GM20000 (cell line): ENCODE data around the gene DUSP22.

ENCODE experiments used
- DNase-seq: peaks from one replicate; pipeline ENCODE4 v3.0.0; 2012; ENCODE audit warnings: low spot score
- TF ChIP-seq, protein P1 (sequence below): IDR thresholded peaks from 2 replicates; pipeline ENCODE4 v1.5.1; 2012; ENCODE audit warnings: mild to moderate bottlenecking, control low read depth; ENCODE audit errors: extremely low read depth, missing control alignments

The DUSP22 gene

DNA sequence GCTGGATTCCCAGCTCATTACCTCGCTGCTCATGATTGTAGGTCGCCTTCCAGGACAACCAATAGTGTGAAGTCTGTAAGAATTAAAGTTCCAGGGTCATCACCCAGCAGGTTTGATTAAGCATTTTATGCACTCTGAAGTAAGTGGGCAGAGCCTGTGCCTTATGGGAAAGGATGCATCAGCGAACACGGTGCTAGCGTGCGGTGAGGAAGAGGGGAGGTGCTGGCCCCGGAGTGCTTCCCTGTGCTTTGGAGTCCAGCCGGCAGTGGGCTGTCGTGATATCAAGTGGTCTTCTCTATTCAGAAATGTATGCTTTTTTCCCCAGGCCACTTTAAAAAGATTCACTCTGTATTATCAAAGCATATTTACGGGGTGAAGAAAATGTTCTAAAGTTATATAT, 16.0 kb downstream of the DUSP22 start:
- TF ChIP-seq, protein P1, sequence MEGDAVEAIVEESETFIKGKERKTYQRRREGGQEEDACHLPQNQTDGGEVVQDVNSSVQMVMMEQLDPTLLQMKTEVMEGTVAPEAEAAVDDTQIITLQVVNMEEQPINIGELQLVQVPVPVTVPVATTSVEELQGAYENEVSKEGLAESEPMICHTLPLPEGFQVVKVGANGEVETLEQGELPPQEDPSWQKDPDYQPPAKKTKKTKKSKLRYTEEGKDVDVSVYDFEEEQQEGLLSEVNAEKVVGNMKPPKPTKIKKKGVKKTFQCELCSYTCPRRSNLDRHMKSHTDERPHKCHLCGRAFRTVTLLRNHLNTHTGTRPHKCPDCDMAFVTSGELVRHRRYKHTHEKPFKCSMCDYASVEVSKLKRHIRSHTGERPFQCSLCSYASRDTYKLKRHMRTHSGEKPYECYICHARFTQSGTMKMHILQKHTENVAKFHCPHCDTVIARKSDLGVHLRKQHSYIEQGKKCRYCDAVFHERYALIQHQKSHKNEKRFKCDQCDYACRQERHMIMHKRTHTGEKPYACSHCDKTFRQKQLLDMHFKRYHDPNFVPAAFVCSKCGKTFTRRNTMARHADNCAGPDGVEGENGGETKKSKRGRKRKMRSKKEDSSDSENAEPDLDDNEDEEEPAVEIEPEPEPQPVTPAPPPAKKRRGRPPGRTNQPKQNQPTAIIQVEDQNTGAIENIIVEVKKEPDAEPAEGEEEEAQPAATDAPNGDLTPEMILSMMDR = no peak
- DNase-seq = no peak

DNA sequence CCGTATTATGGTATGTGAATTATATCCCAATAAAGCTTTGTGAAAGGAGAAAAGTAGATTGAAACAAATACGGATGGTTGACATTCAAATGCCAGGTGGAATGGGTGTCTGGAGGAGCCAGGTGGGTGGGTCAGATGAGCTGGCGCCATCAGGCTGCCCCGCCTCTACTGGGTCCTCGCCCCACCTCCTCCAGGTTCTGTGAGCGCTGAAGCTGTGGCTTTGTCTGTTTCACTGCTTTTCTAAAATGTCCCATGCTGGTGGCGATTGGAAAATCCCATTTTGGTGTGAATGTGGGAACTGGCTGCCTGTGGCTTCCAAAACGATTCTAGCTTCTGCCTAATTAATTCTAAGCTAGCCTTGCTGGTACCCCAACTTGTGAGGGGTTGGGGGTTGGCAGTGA, 16.5 kb downstream of the DUSP22 start:
- no peak for DNase-seq
- TF ChIP-seq, protein P1 = no peak

DNA sequence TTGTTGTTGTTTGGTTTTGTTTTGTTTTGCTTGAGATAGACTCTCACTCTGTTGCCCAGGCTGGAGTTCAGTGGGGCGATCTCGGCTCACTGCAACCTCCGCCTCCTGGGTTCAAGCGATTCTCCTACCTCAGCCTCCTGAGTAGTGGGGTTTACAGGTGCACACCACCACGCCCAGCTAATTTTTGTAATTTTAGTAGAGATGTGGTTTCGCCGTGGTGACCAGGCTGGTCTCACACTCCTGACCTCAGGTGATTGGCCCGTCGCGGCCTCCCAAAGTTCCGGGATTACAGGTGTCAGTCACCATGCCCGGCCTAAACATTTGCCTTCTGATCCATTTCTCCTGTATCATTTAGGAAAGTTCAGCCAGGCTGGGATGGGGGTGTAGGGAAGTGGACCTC, 17.7 kb downstream of the DUSP22 start:
- TF ChIP-seq, protein P1 = no peak
- DNase-seq = no peak

DNA sequence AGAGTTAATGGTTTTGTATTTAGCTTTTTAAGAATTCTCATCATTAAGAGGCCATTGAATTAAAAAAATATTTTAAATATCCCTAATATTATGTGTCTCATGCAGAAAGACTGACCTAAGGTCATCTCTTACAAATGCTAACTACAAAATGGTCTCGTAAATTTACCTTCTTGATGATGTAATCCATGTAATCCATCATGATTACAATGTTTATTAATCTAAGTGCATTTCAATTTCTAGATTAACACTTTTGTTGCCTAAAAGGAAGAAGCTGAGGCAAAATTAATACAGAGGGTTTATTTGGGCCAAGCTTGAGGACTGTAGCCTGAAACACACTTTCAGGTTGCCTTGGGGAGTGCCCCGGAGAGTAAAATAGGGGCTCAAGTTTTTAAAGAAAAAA, 18.4 kb downstream of the DUSP22 start:
- DNase-seq = no peak
- TF ChIP-seq, protein P1 = no peak

DNA sequence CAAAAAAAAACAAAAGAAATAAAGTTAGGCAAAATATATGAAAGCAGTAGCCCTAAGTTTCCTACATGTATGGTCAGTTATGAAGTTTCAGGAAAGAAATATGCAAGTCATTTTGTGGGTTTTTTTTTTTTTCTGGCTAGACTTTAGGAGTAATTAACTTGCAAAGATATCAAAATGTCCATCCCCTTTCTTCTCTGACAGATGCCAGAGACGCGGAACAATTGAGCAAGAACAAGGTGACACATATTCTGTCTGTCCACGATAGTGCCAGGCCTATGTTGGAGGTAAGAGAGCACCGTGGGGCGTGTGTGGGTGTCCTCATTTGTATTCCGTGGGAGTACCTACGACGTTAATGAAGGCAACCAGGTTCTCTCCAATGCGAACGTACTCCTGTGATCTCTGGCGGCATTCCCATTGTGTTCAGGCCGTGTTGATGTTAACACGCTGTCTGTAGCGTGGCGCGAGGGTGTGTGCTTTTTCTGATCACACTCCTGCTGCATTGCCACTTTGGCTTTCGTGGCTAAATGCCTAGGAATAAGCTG, 19.5 kb downstream of the DUSP22 start:
- TF ChIP-seq, protein P1 = no peak
- no peak for DNase-seq

DNA sequence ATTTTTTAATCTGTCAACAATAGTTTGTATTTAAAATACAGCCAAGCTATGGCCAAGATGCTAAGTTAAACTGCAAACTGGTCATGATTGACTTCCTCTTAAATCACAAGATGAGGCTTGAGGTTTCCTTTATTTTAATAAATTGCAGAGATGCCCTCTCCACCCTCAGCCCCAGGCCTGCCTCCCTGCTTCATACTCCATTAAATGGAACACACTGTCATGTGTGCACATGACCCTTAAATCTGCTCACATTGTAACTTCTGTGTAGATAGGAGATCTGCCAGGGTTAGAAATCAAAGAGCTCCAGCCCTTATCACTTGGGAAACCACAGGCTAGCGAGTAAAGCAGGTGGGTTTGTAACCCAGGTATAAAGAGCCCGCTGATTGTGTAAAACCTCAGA, 20.8 kb downstream of the DUSP22 start:
- TF ChIP-seq, protein P1 = no peak
- no peak for DNase-seq

DNA sequence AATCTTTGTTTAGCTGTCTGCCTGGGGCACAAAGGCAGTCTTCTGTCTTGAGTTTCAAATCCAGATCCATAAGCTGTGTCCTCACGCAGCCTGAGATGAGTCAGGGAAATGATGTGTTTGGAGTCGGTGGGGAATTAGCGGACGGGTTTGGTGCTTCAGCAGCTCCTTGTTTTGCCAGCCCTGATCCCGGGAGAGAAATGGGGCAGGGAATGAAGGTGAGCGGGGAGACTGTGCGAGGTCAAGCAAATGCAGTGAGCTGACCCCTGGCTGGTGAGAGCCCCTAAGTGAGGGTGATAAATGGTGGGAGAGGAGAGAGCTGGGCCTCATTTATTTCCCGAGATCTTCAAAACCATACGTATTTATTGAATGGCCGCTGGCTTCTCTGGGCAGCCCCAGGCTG, 21.6 kb downstream of the DUSP22 start:
- TF ChIP-seq, protein P1 = no peak
- DNase-seq = no peak
